ENCODE measurements around the gene MEIS3.
"Not testable (repeated sequence)": the region's sequence is repeated elsewhere in the genome, so short reads cannot be mapped to it uniquely, and the experiment has no call there.

The MEIS3 gene

GRCh38 chr19:47413941-47414340 lies 5.4 kb downstream of the MEIS3 start:
- Mint-ChIP-seq H3K27me3 (peaks cover 29% of the 10 kb centered on the region), H3K4me3 (no peak overlapping the region), H3K9me3 (ENCODE audit: low read depth) (no peaks in the 10 kb centered on the region), H3K27ac (no peak overlapping the region), H3K36me3 (no peaks in the 10 kb centered on the region), H3K4me1 (ENCODE audit: low read depth) (peaks cover 12% of the 10 kb centered on the region)

GRCh38 chr19:47411696-47412095 lies 7.6 kb downstream of the MEIS3 start:
- H3K27ac Mint-ChIP-seq; H3K9me3 Mint-ChIP-seq (ENCODE audit: low read depth); H3K4me3 Mint-ChIP-seq; H3K36me3 Mint-ChIP-seq; H3K4me1 Mint-ChIP-seq (ENCODE audit: low read depth): not testable (repeated sequence)
- peaks cover 23% of the 10 kb centered on the region for H3K27me3 Mint-ChIP-seq

GRCh38 chr19:47411101-47411500 lies 8.2 kb downstream of the MEIS3 start:
- Mint-ChIP-seq H3K4me3 (no peak overlapping the region), H3K36me3 (no peaks in the 10 kb centered on the region), H3K4me1 (ENCODE audit: low read depth) (no peaks in the 10 kb centered on the region), H3K9me3 (ENCODE audit: low read depth) (no peaks in the 10 kb centered on the region), H3K27ac (no peak overlapping the region), H3K27me3 (peaks cover 26% of the 10 kb centered on the region)

GRCh38 chr19:47408156-47408938 lies 11.0 kb downstream of the MEIS3 start:
- Mint-ChIP-seq H3K4me1 (ENCODE audit: low read depth) (no peaks in the 10 kb centered on the region), H3K4me3 (no peak overlapping the region), H3K27me3 (peaks cover 30% of the 10 kb centered on the region)

GRCh38 chr19:47407417-47407774 lies 11.9 kb downstream of the MEIS3 start:
- H3K27ac Mint-ChIP-seq, result no peak overlapping the region

More at GRCh38 chr19:47408156-47408938, 11.0 kb downstream of the MEIS3 start:
- Mint-ChIP-seq H3K36me3 (no peaks in the 10 kb centered on the region), H3K27ac (no peak overlapping the region), H3K9me3 (ENCODE audit: low read depth) (no peaks in the 10 kb centered on the region)

GRCh38 chr19:47406711-47407416 lies 12.5 kb downstream of the MEIS3 start:
- H3K27ac Mint-ChIP-seq, result no peak overlapping the region
- H3K4me3 Mint-ChIP-seq, result no peak overlapping the region
- H3K27me3 Mint-ChIP-seq, result peaks cover 29% of the 10 kb centered on the region

More at GRCh38 chr19:47407417-47407774, 11.9 kb downstream of the MEIS3 start:
- Mint-ChIP-seq H3K4me3 (no peak overlapping the region), H3K36me3 (no peaks in the 10 kb centered on the region), H3K9me3 (ENCODE audit: low read depth) (no peaks in the 10 kb centered on the region), H3K27me3 (peaks cover 29% of the 10 kb centered on the region), H3K4me1 (ENCODE audit: low read depth) (no peaks in the 10 kb centered on the region)

GRCh38 chr19:47405854-47406417 lies 13.4 kb downstream of the MEIS3 start:
- Mint-ChIP-seq H3K27me3 (peaks cover 29% of the 10 kb centered on the region), H3K4me1 (ENCODE audit: low read depth) (no peaks in the 10 kb centered on the region), H3K27ac (no peak overlapping the region), H3K4me3 (no peak overlapping the region), H3K36me3 (no peaks in the 10 kb centered on the region), H3K9me3 (ENCODE audit: low read depth) (no peaks in the 10 kb centered on the region)

More at GRCh38 chr19:47406711-47407416, 12.5 kb downstream of the MEIS3 start:
- H3K9me3 Mint-ChIP-seq (ENCODE audit: low read depth), result no peaks in the 10 kb centered on the region
- H3K36me3 Mint-ChIP-seq, result no peaks in the 10 kb centered on the region
- H3K4me1 Mint-ChIP-seq (ENCODE audit: low read depth), result no peaks in the 10 kb centered on the region

- Mint-ChIP-seq H3K36me3 (no peaks in the 10 kb centered on the region), H3K9me3 (ENCODE audit: low read depth) (no peaks in the 10 kb centered on the region), H3K4me3 (no peak overlapping the region), H3K4me1 (ENCODE audit: low read depth) (no peaks in the 10 kb centered on the region), H3K27ac (no peak overlapping the region), H3K27me3 (peaks cover 29% of the 10 kb centered on the region)
Measured at GRCh38 chr19:47405197-47405550, 14.2 kb downstream of the MEIS3 start.

GRCh38 chr19:47404334-47405196 lies 14.8 kb downstream of the MEIS3 start:
- no peaks in the 10 kb centered on the region for H3K36me3 Mint-ChIP-seq
- H3K4me1 Mint-ChIP-seq (ENCODE audit: low read depth), result no peaks in the 10 kb centered on the region
- H3K4me3 Mint-ChIP-seq, result no peak overlapping the region
- H3K9me3 Mint-ChIP-seq (ENCODE audit: low read depth), result no peaks in the 10 kb centered on the region
- H3K27ac Mint-ChIP-seq, result no peak overlapping the region
- H3K27me3 Mint-ChIP-seq, result peaks cover 29% of the 10 kb centered on the region

- H3K36me3 Mint-ChIP-seq, result no peaks in the 10 kb centered on the region
- H3K9me3 Mint-ChIP-seq (ENCODE audit: low read depth), result no peaks in the 10 kb centered on the region
- H3K4me1 Mint-ChIP-seq (ENCODE audit: low read depth), result no peaks in the 10 kb centered on the region
- no peak overlapping the region for H3K4me3 Mint-ChIP-seq
- H3K27ac Mint-ChIP-seq, result no peak overlapping the region
- H3K27me3 Mint-ChIP-seq, result peaks cover 17% of the 10 kb centered on the region
Measured at GRCh38 chr19:47402504-47402903, 16.8 kb downstream of the MEIS3 start.

GRCh38 chr19:47398707-47399597 lies 20.4 kb downstream of the MEIS3 start:
- H3K4me3 Mint-ChIP-seq, result no peak overlapping the region
- H3K27me3 Mint-ChIP-seq, result peaks cover 7% of the 10 kb centered on the region
- H3K36me3 Mint-ChIP-seq, result no peaks in the 10 kb centered on the region
- H3K27ac Mint-ChIP-seq, result no peak overlapping the region
- no peaks in the 10 kb centered on the region for H3K4me1 Mint-ChIP-seq (ENCODE audit: low read depth)
- no peaks in the 10 kb centered on the region for H3K9me3 Mint-ChIP-seq (ENCODE audit: low read depth)

GRCh38 chr19:47391510-47392223 lies 27.7 kb downstream of the MEIS3 start:
- Mint-ChIP-seq H3K9me3 (ENCODE audit: low read depth) (no peaks in the 10 kb centered on the region), H3K4me3 (no peak overlapping the region), H3K27me3 (peaks cover 8% of the 10 kb centered on the region), H3K36me3 (no peaks in the 10 kb centered on the region), H3K27ac (no peak overlapping the region), H3K4me1 (ENCODE audit: low read depth) (peaks cover 4% of the 10 kb centered on the region)

- H3K9me3 Mint-ChIP-seq (ENCODE audit: low read depth), result no peaks in the 10 kb centered on the region
- H3K27me3 Mint-ChIP-seq, result peaks cover 8% of the 10 kb centered on the region
- H3K36me3 Mint-ChIP-seq, result no peaks in the 10 kb centered on the region
- H3K27ac Mint-ChIP-seq, result no peak overlapping the region
- H3K4me3 Mint-ChIP-seq, result no peak overlapping the region
- peaks cover 4% of the 10 kb centered on the region for H3K4me1 Mint-ChIP-seq (ENCODE audit: low read depth)
Measured at GRCh38 chr19:47390533-47391488, 28.5 kb downstream of the MEIS3 start.
